ENCODE measurements around the gene CYCS.
A peak's percentile ranks its signal among the peaks of the same experiment; 100 is the strongest.
"Not testable (repeated sequence)": the region's sequence is repeated elsewhere in the genome, so short reads cannot be mapped to it uniquely, and the experiment has no call there.

Gene CYCS

GRCh38 chr7:25118048-25118753 is 6.9 kb downstream of the CYCS start:
- no peak for DNase-seq (ENCODE audit: low read depth in 2 of 2)

GRCh38 chr7:25117226-25118047 is 7.6 kb downstream of the CYCS start:
- no peak for DNase-seq (ENCODE audit: low read depth in 2 of 2)

- DNase-seq (ENCODE audit: low read depth in 2 of 2), result no peak
These were observed 8.4 kb downstream of the CYCS start for GRCh38 chr7:25116621-25117020.

GRCh38 chr7:25110514-25110913 is 14.5 kb downstream of the CYCS start:
- DNase-seq (ENCODE audit: low read depth in 2 of 2), result not testable (repeated sequence)

- no peak for DNase-seq (ENCODE audit: low read depth in 2 of 2)
These were observed 15.8 kb downstream of the CYCS start for GRCh38 chr7:25109276-25109675.

- no peak for DNase-seq (ENCODE audit: low read depth in 2 of 2)
These were observed 19.1 kb downstream of the CYCS start for GRCh38 chr7:25105911-25106310.

- no peak for DNase-seq (ENCODE audit: low read depth in 2 of 2)
These were observed 21.3 kb downstream of the CYCS start for GRCh38 chr7:25103773-25104172.

GRCh38 chr7:25101817-25102216 is 23.2 kb downstream of the CYCS start:
- no peak for DNase-seq (ENCODE audit: low read depth in 2 of 2)

- peak; percentile 32 to 45 for DNase-seq (ENCODE audit: low read depth in 2 of 2)
These were observed 26.7 kb downstream of the CYCS start for GRCh38 chr7:25098096-25099046.

- no peak for DNase-seq (ENCODE audit: low read depth in 2 of 2)
These were observed 29.3 kb downstream of the CYCS start for GRCh38 chr7:25095516-25096345.

GRCh38 chr7:25093268-25093826 is 31.7 kb downstream of the CYCS start:
- peak; percentile 22 to 63 for DNase-seq (ENCODE audit: low read depth in 2 of 2)

GRCh38 chr7:25091779-25092178 is 33.3 kb downstream of the CYCS start:
- no peak for DNase-seq (ENCODE audit: low read depth in 2 of 2)

GRCh38 chr7:25091176-25091575 is 33.9 kb downstream of the CYCS start:
- DNase-seq (ENCODE audit: low read depth in 2 of 2), result no peak

- DNase-seq (ENCODE audit: low read depth in 2 of 2), result no peak
These were observed 34.7 kb downstream of the CYCS start for GRCh38 chr7:25090374-25090773.

GRCh38 chr7:25087855-25088254 is 37.2 kb downstream of the CYCS start:
- no peak for DNase-seq (ENCODE audit: low read depth in 2 of 2)

- no peak for DNase-seq (ENCODE audit: low read depth in 2 of 2)
These were observed 40.2 kb downstream of the CYCS start for GRCh38 chr7:25084821-25085220.

GRCh38 chr7:25083201-25083600 is 41.9 kb downstream of the CYCS start:
- no peak for DNase-seq (ENCODE audit: low read depth in 2 of 2)

- DNase-seq (ENCODE audit: low read depth in 2 of 2), result not testable (repeated sequence)
These were observed 43.0 kb downstream of the CYCS start for GRCh38 chr7:25082041-25082440.

- DNase-seq (ENCODE audit: low read depth in 2 of 2), result no peak
These were observed 48.0 kb downstream of the CYCS start for GRCh38 chr7:25077096-25077495.

GRCh38 chr7:25075459-25075858 is 49.6 kb downstream of the CYCS start:
- no peak for DNase-seq (ENCODE audit: low read depth in 2 of 2)

- no peak for DNase-seq (ENCODE audit: low read depth in 2 of 2)
These were observed 51.6 kb downstream of the CYCS start for GRCh38 chr7:25073451-25073850.

All from stimulated activated CD8-positive, alpha-beta memory T cell treated with anti-CD3 and anti-CD28 coated beads, Interleukin-2, amount 100 ng/mL, for 1 hour (primary cell).